Left cardiac atrium (tissue), 4 donors: ENCODE results near the gene ZNF30. TPM values are rescaled to one million over a fixed set of nuclear protein-coding genes. Genes with fewer than 3 reads are reported as not detected.
"Not testable (repeated sequence)": the region's sequence is repeated elsewhere in the genome, so short reads cannot be mapped to it uniquely, and the experiment has no call there.

Source experiments
- ATAC-seq, 2 donors: fragments of 200-7000 bp; cut with Tn5 transposase; one replicate each; pipeline ENCODE4 v1.9.1; 2020; ENCODE audit warnings: mild to moderate bottlenecking in 2 of 2, moderate library complexity in 2 of 2
- DNase-seq: peaks from one replicate; pipeline ENCODE4 v3.0.0-alpha.2; 2020
- intact Hi-C, 2 donors: fragments of 100-400 bp; cut with DNase I; formaldehyde crosslinking; loops; one replicate each; pipeline versions ENCODE4 v1.14.1 to v1.15.1; 2022 to 2023
- total RNA-seq, 2 donors: library from RNA; stranded (reverse); fragmentation: NEBNext Ultra II Directional; extraction: Animal tissue kit (Norgen Biotek cat#: 25700); gene quantifications; one replicate each; pipeline ENCODE4 v1.2.1, GENCODE V29; 2021
- donor health status: DM: no; HTN: yes; CAD: no.
- donor health status: DM: no; HTN: yes; CAD: no; lungs with severe emphysema.
- donor health status: DM: yes; HTN: yes; CAD: no.
- donor health status: Dilated cardiomyopathy.

Gene ZNF30
- total RNA-seq, 2 donors from 2014 or later = 1.4 to 2.6 TPM

DNA sequence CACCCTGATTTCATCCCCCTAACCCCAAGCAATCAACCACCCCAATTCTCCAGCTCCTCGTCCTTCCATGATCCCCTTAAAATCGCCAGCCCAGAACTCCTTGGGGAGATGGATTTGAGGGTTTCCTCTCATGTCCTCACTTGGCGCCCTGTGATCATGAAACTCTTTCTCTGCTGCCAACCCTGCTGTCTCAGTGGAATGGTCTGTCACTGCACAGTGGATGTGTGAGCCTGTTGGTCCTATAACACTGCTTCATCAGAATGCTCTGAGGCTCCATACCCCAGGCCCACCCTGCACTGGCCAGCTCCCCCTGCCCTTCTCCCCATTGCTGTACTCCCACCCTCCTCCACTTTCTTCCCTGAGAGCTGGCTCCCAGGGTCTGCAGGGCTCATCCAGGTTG is 49.9 kb downstream of the ZNF30 start:
- DNase-seq (no peak), ATAC-seq (no peak)
- intact Hi-C loops = loop anchor here in 1 of 2 donors (10.0 kb wide), 1 partner anchor 108 kb away; no protein-coding TSS in a partner anchor

DNA sequence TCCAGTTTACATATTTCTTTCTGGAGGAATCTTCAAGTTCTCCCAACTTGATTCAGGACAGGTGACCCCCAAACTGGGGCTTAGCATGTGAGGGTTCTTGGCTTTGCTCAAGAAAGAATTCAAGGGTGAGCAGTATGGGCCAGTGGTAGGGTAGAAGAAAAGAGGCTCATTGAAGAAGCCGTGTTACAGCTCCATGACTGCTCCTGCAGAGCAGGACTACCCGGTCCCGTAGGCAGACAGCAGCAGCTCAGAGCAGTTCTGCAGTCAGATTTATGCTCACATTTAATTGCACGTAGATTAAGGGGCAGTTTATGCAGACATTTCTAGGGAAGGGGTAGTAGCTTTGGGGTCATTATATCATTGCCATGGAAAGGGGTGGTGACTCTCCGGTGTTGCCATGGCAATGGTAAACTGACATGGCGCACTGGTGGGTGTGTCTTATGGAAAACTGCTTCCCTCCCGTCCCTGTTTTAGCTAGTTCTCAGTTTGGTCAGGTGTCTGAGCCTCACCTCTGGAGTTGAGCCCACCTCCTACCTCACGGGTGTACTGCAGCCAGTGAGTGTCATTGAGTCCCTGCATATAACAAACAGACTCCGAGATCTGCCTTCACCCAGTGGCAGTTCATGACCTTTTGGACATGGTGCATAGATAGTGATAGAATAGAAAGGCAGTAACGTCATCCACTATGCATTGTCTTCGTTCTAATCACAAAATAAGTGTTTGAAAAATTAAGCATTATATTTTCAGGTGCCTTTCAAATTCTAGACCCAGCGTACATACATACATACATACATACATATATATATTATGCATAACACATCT is 53.3 kb downstream of the ZNF30 start:
- no peak for ATAC-seq
- DNase-seq = no peak
- intact Hi-C loops = loop anchor here in 1 of 2 donors (10.0 kb wide), 1 partner anchor 105 kb away; no protein-coding TSS in a partner anchor

DNA sequence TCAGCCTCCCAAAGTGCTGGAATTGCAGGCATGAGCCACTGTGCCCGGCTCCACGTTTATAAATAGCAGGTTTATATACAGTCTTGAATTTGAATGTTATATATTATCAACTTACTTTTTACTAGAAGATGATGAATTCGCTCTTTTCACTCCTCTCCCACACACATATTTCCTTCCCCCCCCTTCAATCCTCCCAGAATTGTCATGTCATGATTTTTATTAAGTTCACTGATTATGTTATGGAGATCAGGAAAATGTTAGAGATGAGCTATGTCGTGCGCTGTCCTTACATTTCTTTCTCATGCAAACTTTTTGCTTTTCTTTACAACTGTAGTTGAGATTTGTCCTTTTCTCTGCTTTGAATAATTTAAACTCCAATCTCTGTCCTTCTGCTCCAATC is 55.6 kb downstream of the ZNF30 start:
- DNase-seq (no peak), ATAC-seq (no peak)
- intact Hi-C loops = no loop called here

DNA sequence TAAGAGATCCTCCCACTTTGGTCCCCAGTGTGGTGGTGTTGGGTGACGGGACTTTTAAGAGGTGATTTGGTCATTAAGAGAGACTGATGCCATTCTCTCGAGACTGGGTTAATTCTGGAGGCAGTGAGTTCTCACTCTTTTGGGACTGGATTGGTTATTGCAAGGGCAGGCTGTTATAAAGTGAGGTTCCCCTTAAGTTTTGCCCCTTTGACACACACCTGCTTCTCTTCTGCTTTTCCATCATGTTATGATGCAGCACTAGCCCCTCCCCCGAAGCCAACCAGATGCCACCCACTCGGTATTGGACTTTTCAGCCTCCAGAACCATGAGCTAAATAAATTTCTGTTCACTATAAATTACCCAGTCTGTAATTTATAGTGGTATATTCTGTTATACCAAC is 57.1 kb downstream of the ZNF30 start:
- ATAC-seq (no peak), DNase-seq (no peak)
- intact Hi-C loops = no loop called here

DNA sequence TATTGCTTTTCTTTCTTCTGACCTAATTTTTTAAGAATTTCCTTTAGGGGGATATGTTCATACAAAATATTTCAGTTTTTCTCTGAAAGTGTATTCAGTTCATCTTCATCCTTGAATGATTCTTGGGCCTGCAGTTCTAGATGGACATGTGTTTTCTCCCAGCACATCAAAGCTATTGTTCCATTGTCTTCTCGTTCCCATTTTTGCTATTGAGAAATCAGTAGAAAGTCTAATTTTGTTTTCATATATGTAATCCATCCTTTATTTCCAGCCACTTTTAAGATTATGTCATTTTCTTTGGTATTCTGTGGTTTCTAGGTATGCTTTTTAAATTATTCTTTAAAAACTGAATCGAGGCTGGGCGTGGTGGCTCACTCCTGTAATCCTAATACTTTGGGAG is 57.6 kb downstream of the ZNF30 start:
- intact Hi-C loops = no loop called here
- DNase-seq (no peak), ATAC-seq (no peak)

DNA sequence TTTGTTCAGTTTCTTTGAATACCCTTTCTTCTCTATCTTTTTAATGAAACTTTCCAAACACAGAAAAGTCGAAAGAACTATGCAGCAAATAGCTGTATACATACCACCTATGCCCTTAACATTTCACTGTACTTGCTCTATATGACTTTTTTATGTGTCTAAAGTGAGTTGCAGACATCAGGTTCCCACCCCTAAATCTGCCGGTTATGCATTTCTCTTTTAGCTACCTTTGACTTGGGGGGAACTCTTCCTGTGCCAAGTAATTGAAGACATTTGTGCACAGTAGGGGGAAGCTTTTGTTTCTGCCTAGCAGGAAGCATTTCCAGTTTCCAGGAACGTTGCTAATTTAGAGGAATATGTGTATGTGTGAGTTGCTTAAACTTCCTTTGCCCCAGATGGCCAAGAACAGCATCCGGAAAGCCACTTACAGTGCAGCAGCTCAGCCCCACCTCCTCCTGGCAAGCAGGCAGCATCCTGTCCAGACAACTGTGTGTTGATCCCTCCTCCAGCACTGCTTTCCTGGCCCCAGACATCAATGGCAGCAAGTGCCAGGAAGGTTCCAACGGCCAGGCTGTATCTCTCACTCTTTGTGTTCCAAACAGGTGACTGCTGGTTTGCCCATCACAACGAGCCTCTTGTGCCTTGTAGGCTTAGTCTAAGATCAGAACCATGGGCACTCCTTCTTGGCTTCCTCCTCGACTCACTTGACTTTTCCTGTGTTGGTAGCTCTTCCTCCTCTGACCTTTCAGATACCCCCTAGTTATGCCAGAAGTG is 58.7 kb downstream of the ZNF30 start:
- intact Hi-C loops = no loop called here
- DNase-seq (peak; percentile 87), ATAC-seq (peak; percentile 96 to 99)

DNA sequence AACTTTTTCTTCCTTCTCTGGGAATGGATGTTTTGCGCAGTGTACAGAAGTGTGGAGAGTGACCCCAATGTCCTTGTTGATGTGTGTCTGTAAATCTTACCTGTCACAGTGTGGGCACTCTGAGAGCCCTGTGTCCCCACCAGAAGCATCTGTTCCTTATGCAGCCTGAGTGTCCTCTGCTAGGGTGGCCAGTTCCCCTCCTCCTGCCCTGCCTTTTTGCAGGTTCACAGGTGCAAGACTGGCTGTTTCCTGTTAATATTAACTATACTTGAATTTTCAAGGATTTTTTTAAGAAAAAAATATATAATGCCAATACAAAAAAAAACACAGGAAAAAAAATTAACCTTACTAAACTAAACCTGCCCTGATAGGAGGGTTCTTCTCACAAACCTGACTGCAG is 61.4 kb downstream of the ZNF30 start:
- intact Hi-C loops = no loop called here
- DNase-seq (no peak), ATAC-seq (no peak)

DNA sequence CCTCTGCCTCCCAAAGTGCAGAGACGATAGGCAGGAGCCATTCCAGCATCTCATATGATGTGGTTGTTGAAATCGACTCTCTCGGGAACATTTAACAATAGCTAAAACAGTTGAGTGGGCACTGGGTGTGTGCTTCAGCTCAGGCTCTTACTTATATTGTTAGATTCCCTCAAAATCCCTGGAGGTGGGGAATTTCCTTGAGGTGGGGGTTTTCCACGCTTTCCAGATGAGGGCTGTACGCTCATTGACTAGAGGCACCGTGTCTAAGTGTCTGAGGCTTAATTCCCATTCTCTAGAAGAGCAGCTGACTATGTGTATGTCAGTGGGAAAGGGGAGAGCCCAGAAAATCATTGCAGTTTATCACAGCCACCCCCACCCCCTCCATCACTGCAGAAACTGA is 62.6 kb downstream of the ZNF30 start:
- DNase-seq = no peak

DNA sequence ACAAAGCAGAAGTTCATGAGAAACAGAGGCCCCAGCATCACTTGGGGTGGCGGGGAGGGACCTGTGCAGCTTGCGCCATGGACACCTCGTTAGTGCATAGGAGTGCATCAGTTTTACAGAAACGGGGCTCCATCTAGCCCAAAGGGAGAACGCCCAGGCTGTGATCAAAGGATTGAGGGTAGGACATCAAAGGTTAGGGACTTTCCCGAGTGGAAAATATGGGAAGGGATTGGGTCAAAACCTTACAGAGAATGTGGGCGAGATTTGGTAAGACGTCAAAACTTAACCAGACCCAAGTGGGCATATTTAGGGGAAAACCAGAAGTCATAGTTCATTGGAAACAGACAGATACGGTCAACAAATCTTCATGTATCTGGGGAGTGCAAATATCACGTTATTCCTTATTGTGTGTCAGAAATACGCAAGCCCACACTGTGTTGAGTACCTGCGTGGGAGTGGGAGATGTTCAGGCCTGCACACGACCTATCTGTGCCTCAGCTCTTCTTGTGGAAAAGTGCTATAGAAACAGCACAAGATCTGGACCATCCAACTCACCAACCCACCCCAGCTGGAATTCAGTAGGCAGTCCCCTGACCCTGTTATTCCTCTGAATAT is 64.0 kb downstream of the ZNF30 start:
- ATAC-seq (no peak), DNase-seq (no peak)
- intact Hi-C loops = no loop called here

More for the DNA sequence above, 62.6 kb downstream of the ZNF30 start:
- intact Hi-C loops = no loop called here
- ATAC-seq = no peak

DNA sequence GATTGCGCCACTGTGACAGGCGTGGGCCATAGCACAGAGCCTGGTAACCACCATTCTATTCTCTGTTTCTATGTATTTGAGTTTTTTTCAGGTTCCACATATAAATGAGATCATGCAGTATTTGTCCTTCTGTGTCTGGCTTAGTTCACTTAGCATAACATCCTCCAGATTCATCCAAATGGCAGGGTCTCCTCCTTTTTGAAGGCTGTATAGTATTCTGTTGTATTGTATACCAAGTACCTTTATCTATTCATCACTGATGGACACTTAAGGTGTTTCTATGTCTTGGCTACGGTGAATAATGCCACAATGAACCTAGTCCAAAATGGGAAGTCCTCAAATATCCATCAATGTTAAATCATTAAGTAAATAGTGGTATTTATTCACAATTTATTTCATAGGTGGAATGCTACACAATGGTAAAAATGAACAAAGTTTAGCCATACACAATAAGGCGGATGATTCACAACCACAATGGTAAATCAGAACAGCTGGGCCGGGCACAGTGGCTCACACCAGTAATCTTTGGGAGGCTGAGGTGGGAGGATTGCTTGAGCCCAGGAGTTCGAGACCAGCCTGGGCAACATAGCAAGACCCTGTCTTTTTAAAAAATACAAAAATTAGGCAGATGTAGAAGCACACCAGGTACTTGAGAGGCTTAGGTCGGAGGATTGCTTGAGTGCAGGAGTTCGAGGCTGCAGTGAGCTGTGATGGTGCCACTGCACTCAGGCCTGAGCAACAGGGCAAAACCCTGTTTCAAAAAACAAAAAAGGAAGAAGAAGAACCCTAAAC is 65.0 kb downstream of the ZNF30 start:
- intact Hi-C loops = no loop called here
- ATAC-seq (no peak), DNase-seq (no peak)

DNA sequence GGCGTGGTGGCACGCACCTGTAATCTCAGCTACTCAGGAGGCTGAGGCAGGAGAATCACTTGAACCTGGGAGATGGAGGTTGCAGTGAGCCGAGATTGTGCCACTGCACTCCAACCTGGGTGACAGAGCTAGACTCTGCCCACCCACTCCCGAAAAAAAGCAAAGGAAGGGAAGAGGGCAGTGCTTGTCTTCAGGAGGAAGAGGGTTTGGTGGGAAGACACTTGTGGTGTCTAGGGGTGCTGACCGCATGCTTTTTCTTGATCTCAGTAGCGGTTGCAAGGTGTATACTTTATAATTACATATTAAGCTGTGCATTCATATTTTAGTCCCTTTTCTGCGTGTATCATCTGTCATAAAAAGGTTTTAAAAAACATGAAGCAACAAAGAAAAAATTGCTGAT is 65.9 kb downstream of the ZNF30 start:
- intact Hi-C loops, DNase-seq, ATAC-seq: not testable (repeated sequence)

DNA sequence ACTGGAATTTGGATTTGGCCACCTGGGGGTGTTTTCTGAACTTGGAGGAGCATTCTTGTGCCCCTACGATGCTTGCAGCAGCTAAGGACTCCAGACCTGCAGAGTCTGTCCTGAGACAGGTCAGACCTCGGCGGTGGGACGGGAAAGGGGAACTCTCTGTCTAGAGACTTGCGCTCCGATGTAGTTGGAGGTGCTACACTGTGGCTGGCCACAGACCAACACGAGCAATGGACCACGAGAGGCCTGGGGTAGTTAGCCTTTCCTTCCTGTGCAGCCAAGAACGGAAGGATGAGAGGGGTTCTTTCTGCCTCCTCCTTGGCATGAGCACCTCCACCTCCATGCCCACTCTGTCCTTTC is 67.6 kb downstream of the ZNF30 start:
- intact Hi-C loops = no loop called here
- DNase-seq (no peak), ATAC-seq (no peak)

Other genes with a start within 250 kb of the ZNF30 start
- under 1 TPM; 0.52 to 0.65 TPM for gene SCGB2B2, start 249.7 kb upstream of the ZNF30 start, total RNA-seq
- gene ZNF302, start 249.2 kb upstream of the ZNF30 start, total RNA-seq = 10 to 100 TPM; 25.3 to 30.7 TPM
- gene ZNF181, start 192.7 kb upstream of the ZNF30 start, total RNA-seq = 10 to 100 TPM; 17.1 to 19.9 TPM
- 1 to 10 TPM; 3.3 to 3.7 TPM for gene ZNF599, start 153.7 kb upstream of the ZNF30 start, total RNA-seq
- gene ZNF792, start 37.3 kb downstream of the ZNF30 start, total RNA-seq = 1 to 10 TPM; 3.1 to 5.5 TPM
- gene GRAMD1A, start 73.4 kb downstream of the ZNF30 start, total RNA-seq = 10 to 100 TPM; 29.2 to 45.5 TPM
- gene SCN1B, start 103.6 kb downstream of the ZNF30 start, total RNA-seq = 100 to 1,000 TPM in 1 of 2 donors, 10 to 100 TPM in 1; 73.6 to 163 TPM
- gene HPN, start 114.8 kb downstream of the ZNF30 start, total RNA-seq = 1 to 10 TPM; 5.6 to 7.2 TPM
- 1 to 10 TPM; 1.5 to 3.6 TPM for gene FXYD3, start 188.9 kb downstream of the ZNF30 start, total RNA-seq
- gene LGI4, start 208.2 kb downstream of the ZNF30 start, total RNA-seq = 10 to 100 TPM; 11.6 to 17.9 TPM
- 100 to 1,000 TPM; 297 to 393 TPM for gene FXYD1, start 211.9 kb downstream of the ZNF30 start, total RNA-seq
- not detected for gene FXYD7, start 216.4 kb downstream of the ZNF30 start, total RNA-seq
- 10 to 100 TPM; 35.5 to 46.7 TPM for gene FXYD5, start 227.8 kb downstream of the ZNF30 start, total RNA-seq